Measurements from ENCODE around the gene SMOC2.

DNA sequence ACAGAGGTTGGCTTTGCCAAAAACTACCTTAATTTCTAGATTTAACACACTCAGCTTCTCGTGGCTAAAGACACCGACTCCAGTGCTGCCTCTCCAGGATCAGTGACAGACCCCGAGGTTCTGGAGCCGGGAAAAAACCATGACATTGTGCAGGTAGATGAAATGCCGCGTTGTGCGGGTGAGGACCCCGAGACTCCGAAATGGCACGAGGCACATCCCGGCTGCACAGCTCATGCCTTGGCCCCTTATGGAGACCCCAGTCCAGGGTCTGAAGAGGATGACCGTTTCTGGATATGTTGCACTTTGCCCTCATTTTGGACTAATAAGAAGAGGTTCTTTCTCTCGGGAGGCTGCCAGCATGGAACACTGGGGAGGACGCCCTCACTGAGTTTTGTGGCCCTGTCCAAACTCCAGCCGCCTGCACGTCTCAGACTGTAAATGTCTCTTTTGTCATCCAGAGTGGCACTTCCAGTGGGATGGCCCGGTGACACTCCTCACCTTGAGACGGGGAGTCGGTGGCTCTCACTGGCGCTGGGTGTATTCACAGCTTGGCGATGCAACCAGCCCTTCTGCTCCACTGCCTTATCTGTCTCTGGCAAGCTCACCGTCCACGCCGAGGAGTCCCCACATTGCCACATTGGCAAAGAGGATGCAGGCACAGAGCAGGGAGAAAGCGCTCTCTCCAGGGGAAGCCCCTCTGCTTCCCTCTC, 245.2 kb downstream of the SMOC2 start:
- TF ChIP-seq, protein P1, sequence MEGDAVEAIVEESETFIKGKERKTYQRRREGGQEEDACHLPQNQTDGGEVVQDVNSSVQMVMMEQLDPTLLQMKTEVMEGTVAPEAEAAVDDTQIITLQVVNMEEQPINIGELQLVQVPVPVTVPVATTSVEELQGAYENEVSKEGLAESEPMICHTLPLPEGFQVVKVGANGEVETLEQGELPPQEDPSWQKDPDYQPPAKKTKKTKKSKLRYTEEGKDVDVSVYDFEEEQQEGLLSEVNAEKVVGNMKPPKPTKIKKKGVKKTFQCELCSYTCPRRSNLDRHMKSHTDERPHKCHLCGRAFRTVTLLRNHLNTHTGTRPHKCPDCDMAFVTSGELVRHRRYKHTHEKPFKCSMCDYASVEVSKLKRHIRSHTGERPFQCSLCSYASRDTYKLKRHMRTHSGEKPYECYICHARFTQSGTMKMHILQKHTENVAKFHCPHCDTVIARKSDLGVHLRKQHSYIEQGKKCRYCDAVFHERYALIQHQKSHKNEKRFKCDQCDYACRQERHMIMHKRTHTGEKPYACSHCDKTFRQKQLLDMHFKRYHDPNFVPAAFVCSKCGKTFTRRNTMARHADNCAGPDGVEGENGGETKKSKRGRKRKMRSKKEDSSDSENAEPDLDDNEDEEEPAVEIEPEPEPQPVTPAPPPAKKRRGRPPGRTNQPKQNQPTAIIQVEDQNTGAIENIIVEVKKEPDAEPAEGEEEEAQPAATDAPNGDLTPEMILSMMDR (IDR thresholded peaks at IDR 0.05; ENCODE audit: poor library complexity) = no peak
- TF ChIP-seq EZH2phosphoT487 (IDR thresholded peaks at IDR 0.05; ENCODE audit: low read depth, severe bottlenecking, unreplicated experiment) (no peak), EZH2 (IDR thresholded peaks at IDR 0.05; ENCODE audit: borderline replicate concordance) (no peak)
